NCI-H510A (cell line): ENCODE data around the gene AK5.

Experiments used
- DNase-seq: peaks from one replicate; lab custom pipeline; 2025; lab: John Stamatoyannopoulos, UW

Gene AK5

GRCh38 chr1:77281491-77282186 lies at the start of gene AK5:
Gene AK5, plus strand, starts transcription at chr1:77282019. Its CDS starts 295 bp downstream, at chr1:77282314.
- peak; percentile 53 for DNase-seq

GRCh38 chr1:77232829-77233228 lies 49.0 kb upstream of the AK5 start:
- no peak for DNase-seq

- no peak for DNase-seq
Observed at GRCh38 chr1:77234096-77234495, 47.7 kb upstream of the AK5 start.

- DNase-seq = no peak
Observed at GRCh38 chr1:77234943-77235342, 46.9 kb upstream of the AK5 start.

- no peak for DNase-seq
Observed at GRCh38 chr1:77238462-77238861, 43.4 kb upstream of the AK5 start.

- DNase-seq = no peak
Observed at GRCh38 chr1:77239311-77239710, 42.5 kb upstream of the AK5 start.

GRCh38 chr1:77245830-77246229 lies 36.0 kb upstream of the AK5 start:
- no peak for DNase-seq

- no peak for DNase-seq
Observed at GRCh38 chr1:77250126-77250525, 31.7 kb upstream of the AK5 start.

GRCh38 chr1:77253211-77253610 lies 28.6 kb upstream of the AK5 start:
- DNase-seq = no peak

GRCh38 chr1:77263708-77264107 lies 18.1 kb upstream of the AK5 start:
- DNase-seq = no peak

- no peak for DNase-seq
Observed at GRCh38 chr1:77265180-77265579, 16.6 kb upstream of the AK5 start.

- no peak for DNase-seq
Observed at GRCh38 chr1:77267035-77267434, 14.8 kb upstream of the AK5 start.

GRCh38 chr1:77271852-77272580 lies 9.8 kb upstream of the AK5 start:
- DNase-seq = no peak

- DNase-seq = no peak
Observed at GRCh38 chr1:77273891-77274290, 7.9 kb upstream of the AK5 start.

- DNase-seq = no peak
Observed at GRCh38 chr1:77275194-77275593, 6.6 kb upstream of the AK5 start.

GRCh38 chr1:77276941-77277340 lies 4.9 kb upstream of the AK5 start:
- no peak for DNase-seq

- DNase-seq = no peak
Observed at GRCh38 chr1:77279929-77280328, 1.9 kb upstream of the AK5 start.

- DNase-seq = no peak
Observed at GRCh38 chr1:77280962-77281361, 857 bp upstream of the AK5 start.

- peak; percentile 53 for DNase-seq
Observed at GRCh38 chr1:77282187-77282865, 507 bp downstream of the AK5 start.

- no peak for DNase-seq
Observed at GRCh38 chr1:77282866-77283539, 1.2 kb downstream of the AK5 start.

- no peak for DNase-seq
Observed at GRCh38 chr1:77283701-77284425, 2.0 kb downstream of the AK5 start.

- no peak for DNase-seq
Observed at GRCh38 chr1:77287535-77287934, 5.7 kb downstream of the AK5 start.
